CD4-positive, alpha-beta T cell (primary cell): ENCODE measurements around the gene KCNQ1OT1. TPM values are rescaled to one million over a fixed set of nuclear protein-coding genes. Genes with fewer than 3 reads are reported as not detected.
A peak's percentile ranks its signal among the peaks of the same experiment; 100 is the strongest.

Experiments used
- ATAC-seq: fragments of 200-7000 bp; cut with Tn5 transposase; one replicate; pipeline ENCODE4 v1.10.0; 2022; ENCODE audit warnings: mild to moderate bottlenecking; ENCODE audit not compliant: poor library complexity
- CTCF ChIA-PET: fragments of 350-600 bp; sonication (Branson Sonifier 250); formaldehyde crosslinking; loops from one replicate; lab custom pipeline; 2021; ENCODE audit warnings: antibody characterized with exemption, inconsistent platforms; lab: Charles Lee
- POLR2A ChIA-PET: fragments of 350-600 bp; sonication (Branson Sonifier 250); formaldehyde crosslinking; loops from one replicate; lab custom pipeline; 2021; ENCODE audit warnings: antibody characterized with exemption, inconsistent platforms; lab: Charles Lee
- DNase-seq, 14 experiments: peaks; one replicate each; pipeline ENCODE4 v3.0.0-alpha.2; 2013 to 2020; ENCODE audit warnings: mixed read lengths in 2 of 14
- H3K27ac ChIP-seq, 2 donors: one replicate each; pipeline versions ENCODE4 v1.5.1 to v1.7.0; 2013; ENCODE audit warnings: low read length in 2 of 2, low read depth in 1 of 2, mild to moderate bottlenecking in 1 of 2
- H3K27me3 ChIP-seq, 2 experiments: 1 replicate in 1 of 2; 2 replicates in 1 of 2; pipeline versions ENCODE4 v1.6.1 to v1.7.0; 2013; ENCODE audit warnings: low read length in 2 of 2, control low read depth in 1 of 2, mild to moderate bottlenecking in 1 of 2, moderate library complexity in 1 of 2; ENCODE audit not compliant: insufficient read depth in 2 of 2, control insufficient read depth in 1 of 2
- H3K36me3 ChIP-seq: one replicate; pipeline ENCODE4 v1.6.1; 2013; ENCODE audit warnings: low read length, control low read depth; ENCODE audit not compliant: insufficient read depth
- H3K4me1 ChIP-seq: one replicate; pipeline ENCODE4 v1.6.1; 2013; ENCODE audit warnings: low read length, control low read depth; ENCODE audit not compliant: insufficient read depth
- H3K4me3 ChIP-seq: one replicate; pipeline ENCODE4 v1.5.1; 2013; ENCODE audit warnings: mild to moderate bottlenecking, low read length, moderate library complexity
- H3K9me3 ChIP-seq, 2 experiments: 1 replicate in 1 of 2; 2 replicates in 1 of 2; pipeline versions ENCODE4 v1.6.1 to v1.7.0; 2013; ENCODE audit warnings: low read length in 2 of 2, mild to moderate bottlenecking in 2 of 2, control low read depth in 1 of 2, moderate library complexity in 1 of 2; ENCODE audit not compliant: control insufficient read depth in 1 of 2, insufficient read depth in 1 of 2
- H3K27ac Mint-ChIP-seq: one replicate; pipeline ENCODE4 v1.8.0; 2020; ENCODE audit warnings: mixed read lengths
- H3K27me3 Mint-ChIP-seq: one replicate; pipeline ENCODE4 v1.8.0; 2021; ENCODE audit warnings: mixed read lengths
- H3K36me3 Mint-ChIP-seq: one replicate; pipeline ENCODE4 v1.8.0; 2021; ENCODE audit warnings: low read depth, mixed read lengths
- H3K4me1 Mint-ChIP-seq: one replicate; pipeline ENCODE4 v1.8.0; 2021; ENCODE audit warnings: low read depth, mixed read lengths
- H3K4me3 Mint-ChIP-seq: one replicate; pipeline ENCODE4 v1.8.0; 2020; ENCODE audit warnings: mild to moderate bottlenecking, mixed read lengths
- H3K9me3 Mint-ChIP-seq: one replicate; pipeline ENCODE4 v1.8.0; 2020; ENCODE audit warnings: mixed read lengths
- intact Hi-C, 2 experiments: fragments of 100-400 bp; cut with DNase I in 1 of 2; cut with micrococcal nuclease in 1 of 2; formaldehyde crosslinking; loops; one replicate each; pipeline versions ENCODE4 v1.15.1 to v1.9.0; 2023 to 2025; cut with DNase I, micrococcal nuclease
- total RNA-seq, 174 experiments: library from RNA in 2 of 174; stranded (reverse) in 2 of 174; gene quantifications; one replicate each; pipeline ENCODE4 v1.2.3 and lab custom pipeline; 2021 to 2026
- TF ChIP-seq, protein P1 (sequence below): fragments of 200-600 bp; IDR thresholded peaks from one replicate; pipeline ENCODE4 v1.8.0; 2022; ENCODE audit warnings: antibody characterized with exemption, mild to moderate bottlenecking

The KCNQ1OT1 gene
- total RNA-seq, 2 experiments from 2014 or later, result 0.17 to 0.22 TPM

DNA sequence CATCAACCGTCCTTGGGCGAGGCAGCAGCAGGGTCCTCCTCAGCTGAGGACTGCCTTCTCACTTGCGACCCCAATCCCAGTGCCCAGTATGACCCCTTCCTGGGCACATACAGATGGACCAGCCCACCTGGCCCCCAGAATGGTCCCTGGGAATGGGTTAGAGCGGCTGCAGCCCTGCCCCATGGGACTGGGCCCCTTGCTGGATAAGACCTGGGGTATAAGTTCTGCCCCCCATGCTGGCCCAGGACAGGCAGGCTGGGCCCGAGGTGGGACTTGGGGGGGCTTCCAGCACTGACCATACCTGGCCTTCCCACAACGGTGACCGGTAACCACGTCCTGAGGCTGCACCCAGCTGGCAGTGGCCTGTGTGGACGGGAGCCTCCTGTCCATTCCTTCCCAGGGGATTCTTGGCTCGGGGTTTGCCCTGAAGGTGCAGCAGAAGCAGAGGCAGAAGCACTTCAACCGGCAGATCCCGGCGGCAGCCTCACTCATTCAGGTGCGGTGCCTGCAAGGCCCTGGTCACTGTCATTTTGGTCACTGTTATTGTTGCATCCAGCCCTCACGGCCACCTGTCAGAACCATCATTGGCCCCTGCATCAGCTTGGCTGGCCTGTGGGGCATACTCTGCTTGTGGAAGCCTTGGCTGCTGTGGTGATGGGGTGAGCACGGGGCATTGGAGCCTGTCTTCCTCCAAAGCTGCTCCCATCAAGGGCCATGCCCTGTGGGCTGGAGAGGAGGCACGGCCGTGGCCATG, 114.8 kb downstream of the KCNQ1OT1 start:
- H3K9me3 Mint-ChIP-seq, result no peaks in the 10 kb centered on the region
- H3K27me3 Mint-ChIP-seq, result no peaks in the 10 kb centered on the region
- Histone ChIP-seq H3K4me3 (no peak overlapping the region), H3K4me1 (no peaks in the 10 kb centered on the region), H3K27ac (no peak overlapping the region), H3K27me3 (no peaks in the 10 kb centered on the region), H3K9me3 (peaks cover 0 to 4% of the 10 kb centered on the region in 2 experiments), H3K36me3 (peaks cover 23% of the 10 kb centered on the region)
- DNase-seq, result peak in 1 of 14 experiments; percentile 29
- ChIA-PET CTCF (no interaction called here), POLR2A (no interaction called here)
- no peak overlapping the region for H3K4me3 Mint-ChIP-seq
- H3K4me1 Mint-ChIP-seq, result no peaks in the 10 kb centered on the region
- H3K27ac Mint-ChIP-seq, result no peak overlapping the region
- peaks cover 23% of the 10 kb centered on the region for H3K36me3 Mint-ChIP-seq
- no peak for ATAC-seq
- TF ChIP-seq, protein P1, sequence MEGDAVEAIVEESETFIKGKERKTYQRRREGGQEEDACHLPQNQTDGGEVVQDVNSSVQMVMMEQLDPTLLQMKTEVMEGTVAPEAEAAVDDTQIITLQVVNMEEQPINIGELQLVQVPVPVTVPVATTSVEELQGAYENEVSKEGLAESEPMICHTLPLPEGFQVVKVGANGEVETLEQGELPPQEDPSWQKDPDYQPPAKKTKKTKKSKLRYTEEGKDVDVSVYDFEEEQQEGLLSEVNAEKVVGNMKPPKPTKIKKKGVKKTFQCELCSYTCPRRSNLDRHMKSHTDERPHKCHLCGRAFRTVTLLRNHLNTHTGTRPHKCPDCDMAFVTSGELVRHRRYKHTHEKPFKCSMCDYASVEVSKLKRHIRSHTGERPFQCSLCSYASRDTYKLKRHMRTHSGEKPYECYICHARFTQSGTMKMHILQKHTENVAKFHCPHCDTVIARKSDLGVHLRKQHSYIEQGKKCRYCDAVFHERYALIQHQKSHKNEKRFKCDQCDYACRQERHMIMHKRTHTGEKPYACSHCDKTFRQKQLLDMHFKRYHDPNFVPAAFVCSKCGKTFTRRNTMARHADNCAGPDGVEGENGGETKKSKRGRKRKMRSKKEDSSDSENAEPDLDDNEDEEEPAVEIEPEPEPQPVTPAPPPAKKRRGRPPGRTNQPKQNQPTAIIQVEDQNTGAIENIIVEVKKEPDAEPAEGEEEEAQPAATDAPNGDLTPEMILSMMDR, result no peak
- intact Hi-C loops, result no loop called here

DNA sequence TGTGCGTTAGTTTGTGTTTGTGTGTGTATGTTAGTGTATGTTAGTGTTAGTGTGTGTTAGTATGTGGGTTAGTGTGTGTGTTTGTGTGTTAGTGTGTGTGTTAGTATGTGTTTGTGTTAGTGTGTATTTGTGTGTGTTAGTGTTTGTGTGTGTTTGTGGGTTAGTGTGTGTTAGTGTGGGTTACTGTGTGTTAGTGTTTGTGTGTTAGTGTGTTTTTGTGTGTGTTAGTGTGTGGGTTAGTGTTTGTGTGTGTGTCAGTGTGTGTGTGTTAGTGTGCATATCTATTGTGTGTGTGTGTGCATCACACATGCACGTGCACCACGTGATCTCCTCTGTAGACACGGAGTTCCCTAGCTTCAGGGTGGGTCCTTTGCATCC, 115.4 kb downstream of the KCNQ1OT1 start:
- no peaks in the 10 kb centered on the region for H3K4me1 ChIP-seq
- intact Hi-C loops, result no loop called here
- Mint-ChIP-seq H3K9me3 (no peaks in the 10 kb centered on the region), H3K27me3 (no peaks in the 10 kb centered on the region), H3K4me3 (no peak overlapping the region), H3K4me1 (no peaks in the 10 kb centered on the region), H3K36me3 (peaks cover 17% of the 10 kb centered on the region), H3K27ac (no peak overlapping the region)
- DNase-seq (no peak), ATAC-seq (no peak)
- TF ChIP-seq, protein P1, result no peak
- H3K9me3 ChIP-seq, result peaks cover 0 to 4% of the 10 kb centered on the region in 2 experiments
- H3K27me3 ChIP-seq, result no peaks in the 10 kb centered on the region
- ChIA-PET POLR2A (no interaction called here), CTCF (no interaction called here)
- peaks cover 18% of the 10 kb centered on the region for H3K36me3 ChIP-seq
- H3K4me3 ChIP-seq, result no peak overlapping the region
- H3K27ac ChIP-seq, result no peak overlapping the region

DNA sequence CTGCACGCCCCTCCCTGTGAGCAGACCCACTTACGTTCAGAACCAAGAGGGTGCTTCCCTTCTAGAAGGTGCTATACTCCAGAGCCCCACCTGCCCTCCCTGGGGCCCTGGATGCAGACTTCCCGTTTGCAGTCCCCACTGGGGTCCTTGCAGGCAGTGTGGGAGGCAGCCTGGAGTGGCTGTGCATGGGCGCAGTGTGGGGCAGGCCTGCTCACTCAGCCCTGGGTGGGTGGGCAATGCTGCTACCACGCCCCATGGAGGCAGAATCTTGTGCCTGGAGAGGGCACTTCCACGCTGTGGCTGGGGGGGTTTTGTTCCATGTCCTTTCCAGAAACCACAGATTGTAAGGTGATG, 116.2 kb downstream of the KCNQ1OT1 start:
- Mint-ChIP-seq H3K9me3 (no peaks in the 10 kb centered on the region), H3K4me1 (no peaks in the 10 kb centered on the region), H3K36me3 (peaks cover 9% of the 10 kb centered on the region), H3K4me3 (no peak overlapping the region), H3K27me3 (no peaks in the 10 kb centered on the region), H3K27ac (no peak overlapping the region)
- ATAC-seq (no peak), DNase-seq (peak in 2 of 14 experiments; percentile 1 to 23)
- ChIA-PET POLR2A (no interaction called here), CTCF (no interaction called here)
- TF ChIP-seq, protein P1, result no peak
- intact Hi-C loops, result no loop called here
- Histone ChIP-seq H3K4me3 (no peak overlapping the region), H3K27me3 (no peaks in the 10 kb centered on the region), H3K36me3 (peaks cover 10% of the 10 kb centered on the region), H3K27ac (no peak overlapping the region), H3K4me1 (no peaks in the 10 kb centered on the region), H3K9me3 (peaks cover 0 to 4% of the 10 kb centered on the region in 2 experiments)
